IPS-NIHi11 (cell line): ENCODE results near the gene RNF182.
A peak's percentile ranks its signal among the peaks of the same experiment; 100 is the strongest.
"Not testable (repeated sequence)": the region's sequence is repeated elsewhere in the genome, so short reads cannot be mapped to it uniquely, and the experiment has no call there.

ENCODE experiments used
- DNase-seq: peaks from one replicate; pipeline ENCODE4 v3.0.0; 2012; ENCODE audit warnings: mixed read lengths, low spot score

The RNF182 gene

DNA sequence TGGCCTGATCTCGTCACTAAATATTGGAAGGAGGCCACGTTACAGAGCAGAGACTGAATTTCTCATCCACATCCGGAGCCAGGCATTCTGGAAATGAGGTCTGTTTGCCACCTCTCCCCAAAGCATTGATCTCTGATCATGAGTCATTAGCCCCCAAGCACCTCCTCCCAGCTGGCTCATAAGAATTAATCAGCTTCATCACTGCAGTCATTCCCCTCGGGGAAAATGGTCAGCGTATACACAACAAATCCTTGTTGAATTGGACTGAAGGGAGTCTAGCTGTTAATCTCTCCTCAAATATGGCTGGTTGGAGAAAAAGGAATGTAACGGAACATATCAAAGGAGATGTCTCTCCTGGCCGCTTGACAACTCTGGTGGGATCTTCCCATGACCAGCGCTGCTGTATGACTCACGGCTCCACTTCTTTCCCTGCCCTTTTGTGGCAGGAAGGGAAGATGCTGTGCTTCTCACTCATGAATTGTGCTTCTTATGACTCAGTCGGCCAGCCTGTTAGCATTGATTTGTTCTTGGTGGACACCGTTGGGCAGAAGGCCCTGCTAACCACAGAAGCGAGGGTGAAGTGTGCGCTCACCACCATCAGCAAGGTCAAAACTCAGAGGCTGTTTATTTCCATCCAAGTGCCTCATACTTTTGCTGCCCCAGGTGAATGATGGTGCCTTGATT lies 76.7 kb downstream of the RNF182 start:
- DNase-seq: no peak

- no peak for DNase-seq
Measured at GRCh38 chr6:14002176-14002947, 77.6 kb downstream of the RNF182 start.

GRCh38 chr6:14004258-14004657 lies 79.5 kb downstream of the RNF182 start:
- no peak for DNase-seq

DNA sequence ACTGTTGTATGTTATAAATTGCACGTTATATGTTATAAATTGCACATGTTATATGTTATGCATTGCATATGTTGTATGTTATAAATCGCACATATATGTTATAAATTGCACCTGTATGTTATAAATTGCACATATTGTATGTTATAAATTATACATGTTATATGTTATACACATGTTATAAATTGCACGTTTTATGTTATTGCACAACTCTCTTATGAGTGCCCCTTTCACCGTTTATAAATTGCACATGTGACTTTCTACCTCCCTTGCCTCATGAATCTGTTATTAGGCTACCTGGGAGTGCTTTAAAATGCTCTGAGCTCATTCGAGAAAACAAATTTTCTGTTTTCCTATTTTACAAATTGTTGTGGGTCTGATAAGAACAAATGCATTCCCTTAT lies 84.1 kb downstream of the RNF182 start:
- no peak for DNase-seq

- DNase-seq: peak; percentile 42
Measured at GRCh38 chr6:14009431-14009830, 84.7 kb downstream of the RNF182 start.

- DNase-seq: no peak
Measured at GRCh38 chr6:14010275-14010674, 85.5 kb downstream of the RNF182 start.

DNA sequence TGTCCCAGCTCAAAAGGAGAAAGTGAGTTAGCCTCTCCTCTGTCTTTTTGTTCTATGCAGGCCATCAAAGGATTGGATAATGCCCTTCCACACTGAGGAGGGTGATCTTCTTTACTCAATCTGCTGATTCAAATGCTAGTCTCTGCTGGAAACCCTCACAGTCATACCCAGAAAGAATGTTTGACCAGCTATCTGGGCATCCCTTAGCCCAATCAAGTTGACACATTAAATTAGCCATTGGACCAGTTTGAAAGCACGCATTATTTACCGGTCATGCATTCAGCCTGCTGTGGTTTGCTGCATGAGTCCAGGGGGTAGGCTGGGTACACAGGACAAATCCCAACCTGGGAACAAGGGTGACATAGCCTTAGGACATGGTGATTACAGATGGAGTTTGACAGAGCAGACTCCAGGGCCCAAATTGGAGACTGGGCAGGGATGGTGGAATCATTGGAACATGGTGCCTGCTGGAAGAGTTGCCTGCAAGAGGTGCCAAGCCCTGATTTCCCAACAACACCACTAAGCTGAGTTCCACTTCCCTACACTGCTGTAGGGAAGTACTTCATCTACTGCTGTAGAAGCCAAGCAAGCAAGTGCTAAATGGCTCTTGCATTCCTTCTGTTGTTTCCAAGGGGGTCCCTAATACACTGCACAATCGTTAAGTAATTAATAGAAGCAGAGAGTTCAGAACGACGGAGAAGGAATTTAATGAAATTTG lies 87.7 kb downstream of the RNF182 start:
- DNase-seq: no peak

- no peak for DNase-seq
Measured at GRCh38 chr6:14015964-14016363, 91.2 kb downstream of the RNF182 start.

DNA sequence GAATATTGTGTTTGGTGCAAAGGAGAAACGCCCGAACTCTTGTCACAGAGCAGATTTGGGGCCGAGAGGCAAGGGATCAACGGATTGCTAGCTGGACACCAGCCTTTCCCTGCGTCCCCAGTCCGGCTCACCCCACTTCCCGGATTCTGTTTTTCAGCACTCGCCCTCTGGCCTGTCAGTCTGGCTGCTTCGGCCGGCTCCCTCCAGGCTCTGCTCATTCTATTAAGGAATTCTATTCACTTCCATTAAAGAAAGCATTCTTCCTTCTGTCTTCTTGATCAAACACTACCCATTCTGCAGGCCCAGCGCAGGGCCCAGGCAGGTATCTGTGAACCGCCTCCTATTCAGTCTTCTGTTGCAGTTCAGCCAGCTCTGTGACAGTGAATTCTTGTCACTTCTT lies 91.7 kb downstream of the RNF182 start:
- no peak for DNase-seq

- DNase-seq: no peak
Measured at GRCh38 chr6:14016935-14017625, 92.3 kb downstream of the RNF182 start.

- DNase-seq: no peak
Measured at GRCh38 chr6:14017626-14018475, 93.1 kb downstream of the RNF182 start.

- DNase-seq: not testable (repeated sequence)
Measured at GRCh38 chr6:14018559-14018958, 93.8 kb downstream of the RNF182 start.

- DNase-seq: no peak
Measured at GRCh38 chr6:14020551-14020950, 95.8 kb downstream of the RNF182 start.

DNA sequence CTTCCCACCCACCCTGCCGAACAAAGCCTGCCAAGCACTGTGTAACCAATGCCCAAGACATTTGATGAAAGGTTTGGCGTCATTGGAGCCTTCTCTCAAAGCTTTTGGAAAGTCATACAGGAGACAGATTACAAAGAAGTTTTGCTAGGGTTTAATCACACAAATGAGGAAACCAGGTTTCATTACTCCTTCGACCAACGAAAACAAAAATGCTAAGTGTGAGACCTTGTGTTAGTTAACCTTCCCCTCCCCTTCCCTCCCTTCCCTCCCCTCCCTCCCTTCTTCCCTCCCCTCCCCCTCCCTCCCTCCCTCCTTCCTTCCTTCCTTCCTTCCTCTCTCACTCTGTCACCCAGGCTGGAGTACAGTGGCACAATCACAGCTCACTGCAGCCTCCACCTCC lies 96.7 kb downstream of the RNF182 start:
- DNase-seq: no peak

DNA sequence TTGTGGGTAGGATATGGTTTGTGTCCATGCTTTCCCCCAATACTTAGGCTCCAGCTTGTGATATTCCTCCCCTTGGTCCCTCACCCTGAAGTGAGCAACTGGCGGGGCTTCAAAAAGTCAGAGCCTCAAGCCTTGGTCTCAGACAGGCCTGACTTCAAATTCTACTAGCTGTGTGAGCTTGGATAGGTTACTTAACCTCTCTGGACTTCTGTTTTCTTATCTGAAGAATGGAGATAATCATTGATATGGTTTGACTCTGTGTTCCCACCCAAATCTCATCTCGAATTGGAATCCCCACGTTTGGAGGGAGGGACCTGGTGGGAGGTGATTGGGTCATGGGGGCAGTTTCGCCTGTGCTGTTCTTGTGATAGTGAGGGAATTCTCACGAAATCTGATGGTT lies 97.9 kb downstream of the RNF182 start:
- DNase-seq: no peak

- no peak for DNase-seq
Measured at GRCh38 chr6:14023855-14024254, 99.1 kb downstream of the RNF182 start.

DNA sequence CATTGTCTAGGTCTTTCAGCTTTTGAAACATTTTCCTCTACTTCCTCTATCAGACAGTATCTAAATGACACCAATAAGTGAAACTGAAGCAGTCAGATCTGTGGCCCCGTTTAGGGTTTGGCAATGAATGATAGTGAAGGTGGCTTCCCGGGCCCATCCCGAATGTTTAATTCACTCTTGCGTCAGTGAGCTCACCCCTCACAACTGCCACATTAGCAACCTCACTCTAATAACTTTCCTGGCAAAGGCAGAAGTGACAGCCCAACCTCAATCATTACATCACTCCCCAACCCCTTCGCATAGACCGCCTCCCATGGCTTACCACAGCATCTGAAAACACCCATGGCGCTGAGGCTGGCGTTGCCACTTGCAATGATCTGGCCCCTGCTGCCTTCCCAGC lies 100.4 kb downstream of the RNF182 start:
- no peak for DNase-seq

DNA sequence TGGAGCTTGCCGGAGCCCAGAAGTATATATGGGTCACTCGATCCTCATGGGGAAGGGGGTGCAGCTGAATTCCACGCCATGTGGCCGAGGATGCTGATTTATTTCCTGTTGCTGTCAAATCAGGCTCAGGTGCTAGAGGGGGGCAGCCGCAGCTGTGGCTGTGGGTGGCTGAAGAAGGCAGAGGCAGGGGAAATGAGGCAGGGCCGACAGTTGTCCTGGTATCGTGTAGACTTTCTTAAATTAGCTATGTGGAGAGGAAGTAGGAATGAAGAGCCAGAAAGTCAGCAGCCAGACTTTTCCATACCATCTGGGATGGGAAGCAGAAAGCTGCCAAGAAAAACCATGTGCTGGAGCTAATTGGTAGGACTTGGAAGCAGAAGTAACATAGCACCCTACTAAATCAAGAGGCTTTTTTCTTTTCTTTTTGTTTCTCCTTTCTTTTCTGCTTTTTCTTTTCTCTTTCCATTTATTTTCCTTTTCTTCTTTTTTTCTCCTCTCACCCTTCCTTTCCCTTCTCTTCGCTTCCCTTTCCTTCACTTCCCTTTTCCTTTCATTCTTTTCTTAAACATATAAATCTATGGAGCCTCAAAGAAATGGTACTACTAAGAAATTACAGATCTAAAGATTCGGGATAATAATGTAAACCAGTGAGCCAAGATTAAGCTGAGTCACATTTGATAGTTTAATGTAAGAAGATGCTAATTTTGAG lies 102.2 kb downstream of the RNF182 start:
- no peak for DNase-seq

DNA sequence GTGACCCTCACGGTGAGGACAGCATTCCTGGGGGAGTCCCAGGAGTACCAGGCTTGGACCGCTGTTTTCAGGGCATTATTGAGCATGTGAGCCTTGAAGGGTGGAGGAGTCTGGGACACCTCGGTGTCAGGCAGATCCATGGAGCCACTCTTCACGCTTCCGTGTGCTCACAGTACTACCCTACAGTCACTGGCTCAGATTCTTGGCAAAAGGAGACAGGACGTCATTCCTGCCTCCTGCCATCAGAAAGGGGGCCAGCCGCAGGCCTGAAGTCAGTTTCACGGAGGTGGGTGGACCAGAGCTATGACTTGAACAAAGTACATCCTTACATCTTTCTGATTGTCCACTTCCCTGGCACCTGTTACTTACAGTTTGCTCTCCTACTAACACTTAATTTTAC lies 103.9 kb downstream of the RNF182 start:
- DNase-seq: no peak

DNA sequence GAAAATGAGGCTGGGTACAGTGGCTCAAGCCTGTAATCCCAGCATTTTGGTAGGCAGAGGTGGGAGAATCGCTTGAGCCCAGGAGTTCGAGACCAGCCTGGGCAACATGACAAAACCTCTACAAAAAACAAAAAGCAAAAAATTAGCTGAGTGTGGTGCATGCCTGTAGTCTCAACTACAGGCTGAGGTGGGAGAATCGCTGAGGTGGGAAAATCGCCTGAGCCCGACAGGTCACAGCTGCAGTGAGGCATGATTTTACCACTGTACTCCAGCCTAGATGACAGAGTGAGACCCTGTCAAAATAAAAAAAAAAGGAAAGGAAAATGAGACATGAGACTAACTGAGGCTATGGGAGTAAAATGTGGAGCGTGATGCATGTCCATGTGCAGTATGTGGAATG lies 104.9 kb downstream of the RNF182 start:
- no peak for DNase-seq
